HepG2 (cell line): Measurements from ENCODE around the gene DNAJB5. TPM values are rescaled to one million over a fixed set of nuclear protein-coding genes. Genes with fewer than 3 reads are reported as not detected.

Experiments used
- ATAC-seq: fragments of 200-7000 bp; cut with Tn5 transposase; 3 replicates; pipeline ENCODE4 v1.9.1; 2020; ENCODE audit warnings: mild to moderate bottlenecking, moderate library complexity
- BruUV-seq: library from RNA; stranded (reverse); fragments of 400-500 nt; replicated peaks from 2 replicates; lab custom pipeline; 2021; lab: Mats Ljungman, UMichigan
- CTCF ChIA-PET: fragments of 300-600 bp; formaldehyde crosslinking; extraction: SDS; loops from one replicate; lab custom pipeline; 2021; ENCODE audit warnings: low total read pairs, inconsistent platforms, low intra/inter-chr PET ratio; lab: Yijun Ruan, JAX
- POLR2A ChIA-PET: fragments of 350-600 bp; sonication (Branson Sonifier 250); formaldehyde crosslinking; loops from one replicate; lab custom pipeline; 2020; ENCODE audit warnings: antibody characterized with exemption, inconsistent platforms; lab: Yijun Ruan, JAX
- DNase-seq: peaks from one replicate; pipeline ENCODE4 v3.0.0-alpha.2; 2015; ENCODE audit warnings: low spot score
- FAIRE-seq: peaks from 3 replicates; lab custom pipeline; 2011; peaks lifted over from hg19 to GRCh38; lab: Jason Lieb, UNC
- H2AFZ ChIP-seq: one replicate; pipeline ENCODE4 v1.6.1; 2011; ENCODE audit warnings: low read length, inconsistent platforms
- H3K27ac ChIP-seq: fragments of 300-600 bp; 3 replicates; pipeline ENCODE4 v1.8.0; 2011; ENCODE audit warnings: mixed run types, mild to moderate bottlenecking, mixed read lengths, low read length, inconsistent platforms; ENCODE audit not compliant: insufficient read depth; ENCODE audit errors: extremely low read length
- H3K27me3 ChIP-seq, 2 experiments: fragments of 200-600 bp in 1 of 2; 2 replicates in 1 of 2; 3 replicates in 1 of 2; pipeline versions ENCODE4 v1.6.0 to v1.8.0; 2011; ENCODE audit warnings: low read length in 2 of 2, mild to moderate bottlenecking in 2 of 2, moderate library complexity in 2 of 2, inconsistent platforms in 1 of 2; ENCODE audit not compliant: insufficient read depth in 2 of 2, control insufficient read depth in 1 of 2
- H3K36me3 ChIP-seq, 2 experiments: fragments of 200-600 bp in 1 of 2; replicated peaks in 1 of 2; 2 replicates in 1 of 2; 3 replicates in 1 of 2; pipeline versions ENCODE4 v1.5.1 to v1.8.0; 2011; ENCODE audit warnings: low read length in 2 of 2, inconsistent platforms in 1 of 2; ENCODE audit not compliant: insufficient read depth in 2 of 2, control insufficient read depth in 1 of 2
- H3K4me1 ChIP-seq: 2 replicates; pipeline ENCODE4 v1.5.1; 2012; ENCODE audit warnings: low read length, inconsistent platforms; ENCODE audit not compliant: insufficient read depth
- H3K4me2 ChIP-seq: 2 replicates; pipeline ENCODE4 v1.6.0; 2011; ENCODE audit warnings: low read depth, low read length, inconsistent platforms
- H3K4me3 ChIP-seq, 3 experiments: fragments of 200-600 bp in 1 of 3; sonication (generic), shearing (Covaris generic) in 1 of 3; replicated peaks in 1 of 3; 2 replicates each; pipeline ENCODE4 v1.5.1; 2011 to 2016; ENCODE audit warnings: low read length in 3 of 3, inconsistent platforms in 2 of 3, low read depth in 2 of 3, mild to moderate bottlenecking in 2 of 3, control low read depth in 1 of 3, mixed read lengths in 1 of 3; ENCODE audit not compliant: insufficient read depth in 1 of 3
- H3K79me2 ChIP-seq: one replicate; pipeline ENCODE4 v1.6.1; 2011; ENCODE audit warnings: low read length, inconsistent platforms; ENCODE audit not compliant: insufficient read depth
- H3K9ac ChIP-seq: 2 replicates; pipeline ENCODE4 v1.6.0; 2011; ENCODE audit warnings: mild to moderate bottlenecking, low read depth, low read length, inconsistent platforms; ENCODE audit not compliant: insufficient read depth
- H3K9me3 ChIP-seq: 2 replicates; pipeline ENCODE4 v1.5.1; 2012; ENCODE audit warnings: mild to moderate bottlenecking, low read length
- H4K20me1 ChIP-seq: 2 replicates; pipeline ENCODE4 v1.6.0; 2011; ENCODE audit warnings: inconsistent platforms, mild to moderate bottlenecking, low read length, moderate library complexity; ENCODE audit not compliant: insufficient read depth
- AGO2 ChIP-seq: fragments of 200-400 bp; formaldehyde crosslinking; optimal IDR thresholded peaks from 2 replicates; pipeline ENCODE3; 2017; ENCODE audit warnings: mild to moderate bottlenecking, low read depth, low read length, moderate library complexity
- BHLHE40 ChIP-seq: IDR thresholded peaks from 2 replicates; pipeline ENCODE4 v1.6.1; 2011; ENCODE audit warnings: low read length, improper control_type of control experiment
- EZH2 ChIP-seq: conservative IDR thresholded peaks from 2 replicates; pipeline ENCODE4 v1.6.1; 2012; ENCODE audit warnings: mild to moderate bottlenecking, low read depth, low read length, moderate library complexity
- FOSL2 ChIP-seq: sonication (generic); formaldehyde crosslinking; IDR thresholded peaks from 2 replicates; pipeline ENCODE4 v1.4.0; 2020; ENCODE audit warnings: missing genetic modification reagents
- TCF7 ChIP-seq: sonication (generic); IDR thresholded peaks from 2 replicates; pipeline ENCODE4 v1.6.1; 2016; ENCODE audit warnings: antibody characterized with exemption, low read depth
- ZNF737 ChIP-seq: sonication (generic); formaldehyde crosslinking; IDR thresholded peaks from 2 replicates; pipeline ENCODE4 v1.5.0; 2020; ENCODE audit warnings: missing genetic modification reagents, mild to moderate bottlenecking, borderline replicate concordance
- ZNF766 ChIP-seq: sonication (generic); formaldehyde crosslinking; IDR thresholded peaks from 2 replicates; pipeline ENCODE4 v1.5.0; 2020; ENCODE audit warnings: missing genetic modification reagents, borderline replicate concordance
- WGBS: methylation state at CpG from one replicate; pipeline ENCODE4 v1.1.6; 2017; ENCODE audit warnings: low lambda C conversion rate; 5-methylcytosine and 5-hydroxymethylcytosine counted together
- in situ Hi-C: cut with HindIII; loops from 2 replicates; pipeline ENCODE4 v1.10.0; 2017; ENCODE audit warnings: low pct_unique_long_range_greater_than_20kb; ENCODE audit not compliant: extremely low pct_ligation_motif_present
- intact Hi-C: fragments of 100-400 bp; cut with micrococcal nuclease; formaldehyde crosslinking; loops from one replicate; pipeline ENCODE4 v1.10.0; 2022; ENCODE audit not compliant: unreplicated experiment
- polyA plus RNA-seq, 8 experiments: library from polyadenylated mRNA; depleted of rRNA in 3 of 8; stranded (reverse) in 7 of 8; unstranded in 1 of 8; fragments of >200 nt; fragmentation: Illumina TruSeq in 4 of 8; extraction: Trizol in 4 of 8; gene quantifications; 2 replicates each; pipeline versions ENCODE4 v1.2.1 to v1.2.3, GENCODE V29; 2011 to 2016; ENCODE audit warnings: low read depth in 4 of 8, missing spikeins in 1 of 8, mixed read lengths in 1 of 8; ENCODE audit not compliant: insufficient read depth in 1 of 8
- total RNA-seq, 5 experiments: library from RNA; depleted of rRNA; stranded (reverse); fragments of >200 nt; fragmentation: Illumina TruSeq; extraction: Trizol; gene quantifications; 2 replicates each; pipeline ENCODE4 v1.2.3, GENCODE V29; 2016; ENCODE audit warnings: low read depth in 1 of 5

Gene DNAJB5
- total and polyA plus RNA-seq, 2 of the 13 experiments (the other 11 are each of a cell fraction or from before 2014, with no cell fraction given), result 0.40 to 0.69 TPM

- POLR2A ChIA-PET, result no interaction called here
- H3K9me3 ChIP-seq, result no peaks in the 10 kb centered on the region
- BruUV-seq, result no TSS peak
- FAIRE-seq, result no peak
- TF ChIP-seq EZH2 (0 out of 2 replicates have a peak, but pooled peaks have one; percentile 44), FOSL2 (peak; percentile 64), AGO2 (no peak), BHLHE40 (0 out of 2 replicates have a peak, but pooled peaks have one; percentile 10), ZNF737 (CRISPR knock-in tag) (no peak), TCF7 (no peak), ZNF766 (CRISPR knock-in tag) (no peak)
- TF ChIP-seq, all 625 proteins: peak for 3
- no peaks in the 10 kb centered on the region for H3K36me3 ChIP-seq
- in situ Hi-C loops, result no loop called here
- CTCF ChIA-PET, result no interaction called here
- H3K9ac ChIP-seq, result no peak within 1 kb of the TSS
- no peak within 1 kb of the TSS for H2AFZ ChIP-seq
- no peaks in the 10 kb centered on the region; the same call in 1 of the 2 replicates for H3K4me1 ChIP-seq
- peak within 1 kb of the TSS; percentile 21 to 59 (median 34); a peak in 4 of 6 replicates for H3K4me3 ChIP-seq
- peaks cover 3 to 25% of the 10 kb centered on the region in 2 experiments for H3K27me3 ChIP-seq
- no peak within 1 kb of the TSS for H3K27ac ChIP-seq
- no peaks in the 10 kb centered on the region for H3K79me2 ChIP-seq
- 43% methylated on average over 3 of the region's 116 CpGs for WGBS
- no peak for DNase-seq
- peak; percentile 94 for ATAC-seq
- intact Hi-C loops, result no loop called here
- H4K20me1 ChIP-seq, result no peaks in the 10 kb centered on the region
- H3K4me2 ChIP-seq, result peak within 1 kb of the TSS; percentile 62
Observed at GRCh38 chr9:34957492-34958410, 31.8 kb upstream of the DNAJB5 start, which contains the start of gene PHF24. TSS of gene PHF24 (plus strand) at chr9:34958285. CDS start at chr9:34971299, 13,014 bp downstream.
